GM21723 (cell line): ENCODE measurements around the gene PRKRIP1.
"Not testable (repeated sequence)": the region's sequence is repeated elsewhere in the genome, so short reads cannot be mapped to it uniquely, and the experiment has no call there.

Source experiments
- ATAC-seq: cut with Tn5 transposase; IDR thresholded peaks from one replicate; pipeline ENCODE4 v1.9.1; 2021; ENCODE audit warnings: mild to moderate bottlenecking, moderate library complexity; ENCODE audit not compliant: unreplicated experiment

Gene PRKRIP1

DNA sequence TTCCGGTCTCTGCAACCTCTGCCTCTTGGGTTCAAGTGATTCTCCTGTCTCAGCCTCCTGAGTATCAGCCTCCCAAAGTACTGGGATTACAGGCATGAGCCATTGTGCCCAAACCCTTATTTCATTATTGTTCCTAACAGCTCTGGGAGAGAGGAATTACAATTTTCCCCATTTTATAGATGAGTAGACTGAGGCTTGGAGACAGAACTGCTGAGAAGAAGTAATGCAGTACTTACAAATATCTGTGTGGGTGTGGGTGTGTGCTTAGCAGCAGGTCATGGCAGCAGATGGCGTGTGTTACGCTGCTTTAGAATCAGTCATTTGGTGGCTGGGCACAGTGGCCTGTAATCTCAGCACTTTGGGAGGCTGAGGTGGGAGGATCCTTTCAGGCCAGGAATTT lies 7.4 kb downstream of the PRKRIP1 start:
- ATAC-seq: no peak

DNA sequence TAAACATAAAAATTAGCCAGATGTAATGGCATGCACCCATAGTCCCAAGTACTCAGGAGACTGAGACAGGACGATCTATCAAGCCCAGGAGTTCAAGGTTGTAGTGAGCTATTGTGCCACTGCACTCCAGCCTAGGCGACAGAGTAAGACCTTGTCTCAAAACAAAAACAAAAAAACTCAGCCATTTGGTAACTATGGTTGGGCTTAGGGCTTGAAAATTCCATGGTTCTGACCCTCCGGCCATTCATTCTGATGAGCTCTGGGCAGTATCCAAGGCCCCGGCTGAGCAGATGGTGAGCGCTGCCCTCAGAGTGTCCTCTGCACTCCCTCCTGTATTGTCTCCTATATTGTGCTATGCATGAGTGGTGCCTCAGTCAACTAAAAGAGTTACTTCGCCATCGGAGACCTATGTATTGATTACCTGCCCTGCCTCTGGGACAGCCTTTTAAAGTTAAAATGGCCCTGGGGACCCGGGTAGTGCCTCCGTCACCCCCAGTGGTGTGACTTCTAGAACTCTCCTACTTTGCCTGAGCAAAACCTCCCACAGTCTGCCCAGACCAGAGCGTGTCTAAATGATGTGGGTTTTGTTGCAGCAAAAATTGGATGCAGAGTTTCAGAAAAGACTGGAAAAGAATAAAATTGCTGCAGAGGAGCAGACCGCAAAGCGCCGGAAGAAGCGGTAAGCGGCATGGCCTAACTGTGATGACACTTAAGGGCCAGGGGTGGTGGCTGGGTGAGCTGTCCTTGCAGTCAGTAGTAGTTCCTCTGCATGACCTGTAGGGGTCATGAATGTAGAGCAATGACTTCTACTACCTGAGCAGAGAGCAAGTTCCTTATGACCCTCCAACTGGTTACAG lies 8.1 kb downstream of the PRKRIP1 start:
- ATAC-seq: peak; percentile 86

DNA sequence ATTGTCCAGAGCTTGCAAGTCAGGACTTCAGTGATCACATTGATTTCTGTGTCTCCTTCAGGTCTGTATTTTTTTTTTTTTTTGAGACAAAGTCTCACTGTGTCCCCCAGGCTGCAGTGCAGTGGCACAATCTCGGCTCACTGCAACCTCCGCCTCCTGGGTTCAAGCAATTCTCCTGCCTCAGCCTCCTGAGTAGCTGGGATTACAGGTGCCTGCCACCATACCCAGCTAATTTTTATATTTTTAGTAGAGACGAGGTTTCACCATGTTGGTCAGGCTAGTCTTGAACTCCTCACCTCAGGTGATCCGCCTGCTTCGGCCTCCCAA lies 8.7 kb downstream of the PRKRIP1 start:
- not testable (repeated sequence) for ATAC-seq

GRCh38 chr7:102407910-102408309 lies 11.7 kb downstream of the PRKRIP1 start:
- no peak for ATAC-seq

- ATAC-seq: peak; percentile 63
Observed at GRCh38 chr7:102408530-102408929, 12.4 kb downstream of the PRKRIP1 start.

- ATAC-seq: no peak
Observed at GRCh38 chr7:102409340-102409739, 13.2 kb downstream of the PRKRIP1 start.

GRCh38 chr7:102410123-102410522 lies 14.0 kb downstream of the PRKRIP1 start:
- ATAC-seq: no peak

DNA sequence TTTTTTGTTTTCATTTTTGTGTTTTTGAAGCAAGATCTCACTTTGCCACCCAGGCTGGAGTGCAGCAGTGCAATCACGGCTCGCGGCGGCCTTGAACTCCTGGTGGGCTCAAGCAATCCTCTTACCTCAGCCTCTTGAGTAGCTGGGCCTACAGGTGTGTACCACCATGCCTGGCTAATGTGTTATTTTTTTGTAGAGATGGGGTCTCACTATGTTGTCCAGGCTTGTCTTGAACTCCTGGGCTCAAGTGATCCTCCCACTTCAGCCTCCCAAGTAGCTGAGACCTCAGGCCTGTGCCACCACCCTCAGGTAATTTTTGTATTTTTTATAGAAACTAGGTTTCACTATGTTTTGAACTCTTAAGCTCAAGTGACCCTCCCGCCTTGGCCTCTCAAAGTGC lies 14.8 kb downstream of the PRKRIP1 start:
- ATAC-seq: no peak

DNA sequence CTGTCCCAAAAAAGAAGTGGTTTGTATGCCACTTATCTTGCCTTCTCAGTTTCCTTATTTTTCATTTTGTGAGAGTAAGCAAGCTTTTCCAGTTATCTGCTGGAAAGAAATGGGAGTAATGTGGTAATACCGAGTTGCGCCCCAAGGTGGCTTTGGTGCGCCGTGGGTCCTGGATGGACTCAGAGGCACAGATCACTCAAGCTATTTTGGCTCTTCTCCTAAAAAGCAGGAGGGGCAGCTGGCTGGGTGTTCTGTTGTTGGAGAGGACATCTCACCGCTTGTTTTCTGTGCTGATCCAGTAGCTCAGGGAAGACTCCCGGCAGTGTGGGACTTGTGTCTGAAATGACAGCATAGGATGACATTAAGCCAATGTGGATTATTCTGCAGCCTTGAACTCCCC lies 16.4 kb downstream of the PRKRIP1 start:
- ATAC-seq: no peak

DNA sequence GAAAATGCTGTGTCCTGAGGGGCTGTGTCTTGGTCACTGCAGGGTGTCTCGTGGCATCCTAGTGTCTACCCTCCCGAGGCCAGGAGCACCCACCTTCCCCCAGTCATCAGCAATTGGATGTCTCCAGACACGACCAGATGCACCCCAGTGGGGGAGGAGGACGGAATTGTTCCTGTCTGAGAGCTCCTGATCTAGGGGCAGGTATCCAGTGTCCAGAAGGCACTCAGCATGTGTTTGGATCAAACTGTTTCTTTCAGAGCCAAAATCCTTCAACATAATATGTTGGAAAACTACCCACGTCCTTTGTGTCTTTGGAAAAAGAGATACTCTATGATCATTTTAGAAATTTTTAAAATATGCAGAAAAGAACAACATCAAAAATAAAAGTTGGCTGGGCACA lies 16.9 kb downstream of the PRKRIP1 start:
- ATAC-seq: no peak

GRCh38 chr7:102413611-102414010 lies 17.4 kb downstream of the PRKRIP1 start:
- no peak for ATAC-seq

DNA sequence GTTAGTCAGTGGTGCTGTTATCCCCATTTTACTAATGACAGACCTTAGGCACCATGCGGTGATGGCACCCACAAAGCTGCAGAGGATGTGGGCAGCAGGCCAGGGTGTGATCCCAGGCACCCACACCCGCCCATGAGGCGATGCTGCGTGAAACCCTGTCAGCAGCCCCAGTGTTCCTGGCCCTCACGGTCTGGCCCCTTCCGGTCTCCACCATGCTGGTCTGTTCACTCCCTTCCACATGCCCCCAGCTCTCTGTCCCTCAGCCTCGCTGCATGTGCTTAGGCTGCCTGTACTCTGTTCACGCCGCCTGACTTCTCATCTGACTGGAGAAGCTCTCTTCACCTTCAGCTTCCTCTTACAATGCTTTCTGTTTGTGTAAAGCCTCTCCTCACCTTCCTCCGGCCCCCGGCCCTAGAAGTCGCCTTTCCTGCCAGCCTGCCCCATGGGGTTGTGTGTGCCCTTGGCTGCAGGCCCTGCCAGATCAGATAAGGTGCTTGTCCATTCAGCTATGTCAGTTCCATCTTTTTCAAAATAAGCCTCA lies 19.6 kb downstream of the PRKRIP1 start:
- peak; percentile 58 for ATAC-seq

DNA sequence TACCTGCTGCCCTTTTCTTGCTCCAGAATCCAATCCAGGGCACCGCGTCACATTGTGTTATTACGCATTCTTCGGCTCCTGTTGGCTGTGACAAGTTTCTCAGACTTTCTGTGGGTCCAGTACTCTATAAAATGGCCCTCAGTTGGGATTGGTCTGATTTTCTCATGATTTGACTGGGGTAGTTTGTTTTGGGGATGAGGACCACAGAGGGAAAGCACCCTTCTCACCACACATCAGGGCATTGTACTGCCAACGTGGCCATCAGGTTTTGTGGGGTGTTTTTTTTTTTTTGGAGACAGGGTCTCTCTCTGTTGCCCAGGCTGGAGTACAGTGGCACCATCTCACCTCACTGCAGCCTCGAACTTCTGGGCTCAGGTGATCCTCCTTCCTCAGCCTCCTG lies 20.2 kb downstream of the PRKRIP1 start:
- no peak for ATAC-seq

GRCh38 chr7:102417105-102417504 lies 20.9 kb downstream of the PRKRIP1 start:
- no peak for ATAC-seq

- no peak for ATAC-seq
Observed at GRCh38 chr7:102418592-102418991, 22.4 kb downstream of the PRKRIP1 start.

- ATAC-seq: no peak
Observed at GRCh38 chr7:102421706-102422240, 25.6 kb downstream of the PRKRIP1 start.

DNA sequence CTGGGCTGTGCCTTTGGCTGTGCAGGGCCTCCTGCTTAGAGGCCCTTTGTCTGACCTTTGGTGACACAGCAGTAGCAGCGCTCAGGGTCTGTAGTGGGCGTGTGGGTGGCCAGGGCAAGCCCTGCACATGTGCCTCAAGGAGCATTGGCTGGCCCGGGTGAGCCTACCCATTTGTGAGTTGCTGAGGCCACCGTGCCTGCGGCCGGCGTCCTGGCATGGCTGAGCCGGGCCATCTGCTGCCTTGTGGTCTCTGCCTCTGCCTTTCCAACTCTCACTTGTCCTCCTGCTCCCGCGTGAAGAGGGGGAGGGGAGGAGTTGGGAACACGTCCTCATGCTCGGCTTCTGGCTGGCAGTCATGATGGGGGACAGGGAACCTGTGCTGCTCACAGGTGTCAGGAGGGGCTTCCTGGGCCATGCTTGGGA lies 28.0 kb downstream of the PRKRIP1 start:
- no peak for ATAC-seq

GRCh38 chr7:102424787-102425218 lies 28.6 kb downstream of the PRKRIP1 start:
- ATAC-seq: peak; percentile 25

- peak; percentile 72 for ATAC-seq
Observed at GRCh38 chr7:102425639-102426267, 29.6 kb downstream of the PRKRIP1 start.

DNA sequence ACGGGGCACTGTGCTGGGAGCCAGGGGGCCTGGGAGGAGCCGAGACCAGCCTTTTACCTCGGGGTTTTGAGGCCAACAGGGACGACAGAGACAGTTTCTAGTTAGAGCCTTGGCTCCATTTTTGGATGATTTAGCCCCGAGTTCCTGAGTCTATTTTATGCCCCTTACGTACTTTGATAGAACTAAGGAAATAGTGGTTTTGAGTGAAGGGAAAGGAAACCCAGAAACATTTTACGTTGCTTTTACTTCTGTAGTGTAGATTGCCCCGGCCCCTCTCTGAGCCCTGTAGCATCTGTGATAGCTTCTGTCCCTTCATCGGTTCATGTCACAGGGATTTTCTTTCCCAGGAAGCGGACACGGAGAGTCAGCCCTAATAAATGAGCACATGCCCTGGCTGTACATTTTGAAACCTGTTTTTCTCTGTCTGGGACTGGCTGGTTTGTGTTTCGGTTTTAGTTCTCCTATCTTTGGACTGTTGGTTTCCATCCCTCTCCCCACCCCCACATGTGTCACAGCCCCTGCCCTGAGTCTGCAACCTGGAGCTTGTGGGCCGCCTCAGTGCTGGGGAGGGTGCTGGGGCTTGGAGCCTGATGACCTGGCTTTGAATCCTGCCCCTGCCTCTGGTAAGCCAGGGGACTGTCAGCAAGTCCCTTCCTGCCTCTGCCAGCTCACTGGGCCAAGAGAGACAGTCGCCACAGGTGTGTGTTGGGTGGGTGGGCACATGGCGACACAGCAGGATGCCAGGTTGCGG lies 30.3 kb downstream of the PRKRIP1 start:
- ATAC-seq: peak; percentile 51

DNA sequence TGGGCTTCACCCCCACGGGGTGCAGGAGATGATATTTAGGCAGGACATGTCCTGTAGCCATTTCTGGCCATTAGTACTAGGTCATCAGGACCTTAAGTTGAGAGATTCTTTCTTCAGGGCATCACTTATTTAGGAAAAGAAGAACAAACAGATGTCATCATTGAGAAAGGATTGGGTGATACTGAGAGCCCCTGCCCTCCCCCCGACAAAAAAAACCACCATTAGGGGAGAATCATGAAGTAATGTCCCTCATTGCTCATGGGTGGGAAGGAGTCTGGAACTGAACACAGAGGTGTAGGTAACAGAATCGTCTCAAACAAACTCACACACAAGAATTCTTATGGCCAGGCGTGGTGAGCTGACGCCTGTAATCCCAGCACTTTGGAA lies 30.8 kb downstream of the PRKRIP1 start:
- ATAC-seq: no peak
